Uterus (tissue), 2 donors: Measurements from ENCODE around the gene CCDC157.

Experiments
- CTCF ChIP-seq, 4 experiments: fragments of 200-600 bp in 2 of 4; fragments of 450-650 bp in 2 of 4; sonication (generic) in 2 of 4; IDR thresholded peaks; one replicate each; pipeline ENCODE4 v1.5.1; 2016 to 2019; ENCODE audit warnings: antibody characterized with exemption in 4 of 4, mild to moderate bottlenecking in 2 of 4, moderate library complexity in 1 of 4
- POLR2A ChIP-seq, 2 donors: fragments of 450-650 bp; IDR thresholded peaks; one replicate each; pipeline ENCODE4 v1.6.1; 2016; ENCODE audit warnings: antibody characterized with exemption in 2 of 2, mild to moderate bottlenecking in 1 of 2, moderate library complexity in 1 of 2

- TF ChIP-seq CTCF (IDR thresholded peaks at IDR 0.05), result no peak
- TF ChIP-seq POLR2A (IDR thresholded peaks at IDR 0.05), result no peak
Measured at GRCh38 chr22:30327864-30328345, 28.9 kb upstream of the CCDC157 start.
